OCI-LY1 (cell line): ENCODE data around the gene COPB2.

ENCODE experiments used
- CTCF ChIP-seq: fragments of 200-600 bp; sonication (generic), shearing (Covaris generic); IDR thresholded peaks from 2 replicates; pipeline ENCODE4 v1.5.1; 2017; ENCODE audit warnings: mild to moderate bottlenecking, antibody characterized with exemption, low read length, moderate library complexity, mixed read lengths
- EZH2 ChIP-seq: fragments of 200-600 bp; sonication (generic), shearing (Covaris generic); IDR thresholded peaks from 2 replicates; pipeline ENCODE4 v1.8.0; 2017; ENCODE audit warnings: borderline replicate concordance, mixed run types, mild to moderate bottlenecking, antibody characterized with exemption, low read length, moderate library complexity, mixed read lengths

- TF ChIP-seq CTCF (no peak), EZH2 (no peak)
Measured at GRCh38 chr3:139325551-139325950, 63.9 kb downstream of the COPB2 start.
